Ovary (tissue), 3 donors: ENCODE results near the gene KLHL25.

Source experiments
- CTCF ChIP-seq, 3 donors: fragments of 450-650 bp in 2 of 3; fragments of 200-600 bp in 1 of 3; IDR thresholded peaks; one replicate each; pipeline versions ENCODE4 v1.5.1 to v1.8.0; 2016 to 2022; ENCODE audit warnings: antibody characterized with exemption in 3 of 3, mild to moderate bottlenecking in 1 of 3
- EP300 ChIP-seq: sonication (generic); formaldehyde crosslinking; IDR thresholded peaks from one replicate; pipeline ENCODE4 v1.6.1; 2017; ENCODE audit warnings: antibody characterized with exemption
- POLR2A ChIP-seq: fragments of 450-650 bp; IDR thresholded peaks from one replicate; pipeline ENCODE4 v1.6.1; 2017; ENCODE audit warnings: antibody characterized with exemption, mild to moderate bottlenecking, moderate library complexity
- donor health status: DM: no; HTN: no; CAD: no.

GRCh38 chr15:85837881-85838280, 43.2 kb upstream of the KLHL25 start:
- no peak for TF ChIP-seq CTCF (IDR thresholded peaks at IDR 0.05)
- TF ChIP-seq EP300: no peak
- no peak for TF ChIP-seq POLR2A
